ENCODE measurements around the gene SLC25A4.

- TF ChIP-seq CTCF (IDR thresholded peaks at IDR 0.05) (peak; percentile 30 to 68 (median 37)), POLR2A (IDR thresholded peaks at IDR 0.05) (peak; percentile 73)
Measured at GRCh38 chr4:185142912-185143600, at the start of gene SLC25A4.

Measured in testis (tissue), 2 donors.